Panc1 (cell line): Measurements from ENCODE around the gene ARHGEF17. TPM values are rescaled to one million over a fixed set of nuclear protein-coding genes. Genes with fewer than 3 reads are reported as not detected.

Experiments used
- ATAC-seq: fragments of 200-7000 bp; cut with Tn5 transposase; 2 replicates; pipeline ENCODE4 v1.9.1; 2020; ENCODE audit warnings: mild to moderate bottlenecking, moderate library complexity
- BruUV-seq: library from RNA; stranded (reverse); fragments of 400-500 nt; replicated peaks from 2 replicates; lab custom pipeline; 2021; lab: Mats Ljungman, UMichigan
- CTCF ChIA-PET: fragments of 300-600 bp; sonication (Branson Sonifier 250); formaldehyde crosslinking; loops from one replicate; lab custom pipeline; 2022; ENCODE audit warnings: antibody characterized with exemption; lab: Charles Lee
- POLR2A ChIA-PET: fragments of 300-600 bp; sonication (Branson Sonifier 250); formaldehyde crosslinking; loops from one replicate; lab custom pipeline; 2022; ENCODE audit warnings: antibody characterized with exemption; lab: Charles Lee
- DNase-seq: peaks from one replicate; pipeline ENCODE4 v3.0.0-alpha.2; 2010; ENCODE audit warnings: low read depth, low spot score
- H3K27ac ChIP-seq: 2 replicates; pipeline ENCODE4 v1.5.1; 2011; ENCODE audit warnings: mild to moderate bottlenecking, low read length, inconsistent platforms
- H3K27me3 ChIP-seq: fragments of 200-500 bp; sonication (Bioruptor generic); 2 replicates; pipeline ENCODE4 v1.6.0; 2014; ENCODE audit warnings: low read length, inconsistent platforms; ENCODE audit not compliant: control insufficient read depth, insufficient read depth
- H3K36me3 ChIP-seq: fragments of 200-500 bp; sonication (Bioruptor generic); 2 replicates; pipeline ENCODE4 v1.5.1; 2014; ENCODE audit warnings: inconsistent platforms, mild to moderate bottlenecking, low read length, moderate library complexity; ENCODE audit not compliant: control insufficient read depth, insufficient read depth
- H3K4me1 ChIP-seq: 2 replicates; pipeline ENCODE4 v1.5.1; 2011; ENCODE audit warnings: inconsistent platforms, mild to moderate bottlenecking, low read length, moderate library complexity; ENCODE audit not compliant: control insufficient read depth, insufficient read depth
- H3K4me3 ChIP-seq, 2 experiments: 2 replicates each; pipeline ENCODE4 v1.5.1; 2011 to 2012; ENCODE audit warnings: low read depth in 2 of 2, low read length in 2 of 2, mild to moderate bottlenecking in 2 of 2, inconsistent platforms in 1 of 2, moderate library complexity in 1 of 2
- H3K9me3 ChIP-seq: fragments of 200-500 bp; sonication (Bioruptor generic); 2 replicates; pipeline ENCODE4 v1.5.1; 2014; ENCODE audit warnings: low read depth, mild to moderate bottlenecking, inconsistent platforms, low read length, moderate library complexity; ENCODE audit not compliant: control insufficient read depth, insufficient read depth
- CTCF ChIP-seq: fragments of 450-650 bp; IDR thresholded peaks from 2 replicates; pipeline ENCODE4 v1.5.1; 2017; ENCODE audit warnings: mild to moderate bottlenecking
- POLR2AphosphoS5 ChIP-seq: IDR thresholded peaks from 2 replicates; pipeline ENCODE4 v1.6.1; 2012; ENCODE audit warnings: mild to moderate bottlenecking, low read depth, low read length, moderate library complexity
- REST ChIP-seq, 2 experiments: IDR thresholded peaks; 2 replicates each; pipeline ENCODE4 v1.6.1; 2011 to 2012; ENCODE audit warnings: low read depth in 2 of 2, control low read depth in 1 of 2, low read length in 1 of 2, mild to moderate bottlenecking in 1 of 2, moderate library complexity in 1 of 2; ENCODE audit not compliant: insufficient read depth in 1 of 2
- SIN3A ChIP-seq: IDR thresholded peaks from 2 replicates; pipeline ENCODE4 v1.6.1; 2012; ENCODE audit warnings: low read depth, mild to moderate bottlenecking, low read length, moderate library complexity, borderline replicate concordance; ENCODE audit not compliant: insufficient read depth
- TCF7L2 ChIP-seq: IDR thresholded peaks from 2 replicates; pipeline ENCODE4 v1.6.1; 2011; ENCODE audit warnings: mild to moderate bottlenecking, low read depth, low read length, inconsistent platforms
- in situ Hi-C: cut with HindIII; loops from 2 replicates; pipeline ENCODE4 v1.10.0; 2016; ENCODE audit warnings: low sequenced_read_pairs, low pct_unique_long_range_greater_than_20kb
- intact Hi-C: fragments of 100-400 bp; cut with micrococcal nuclease; formaldehyde crosslinking; loops from one replicate; pipeline ENCODE4 v1.10.0; 2022; ENCODE audit not compliant: unreplicated experiment
- total RNA-seq: library from RNA; stranded (reverse); gene quantifications from one replicate; pipeline ENCODE4 v1.2.1, GENCODE V29; 2021; ENCODE audit not compliant: unreplicated experiment

The ARHGEF17 gene
- total RNA-seq, 1 experiment from 2014 or later = 43.2 TPM

GRCh38 chr11:73384125-73384441 lies 76.0 kb downstream of the ARHGEF17 start:
- Histone ChIP-seq H3K27me3 (no peaks in the 10 kb centered on the region), H3K9me3 (no peaks in the 10 kb centered on the region), H3K4me1 (peaks cover 45% of the 10 kb centered on the region), H3K36me3 (no peaks in the 10 kb centered on the region), H3K27ac (no peak overlapping the region), H3K4me3 (no peak overlapping the region)
- no peak for TF ChIP-seq SIN3A
- no peak for TF ChIP-seq POLR2AphosphoS5
- TF ChIP-seq TCF7L2 = no peak
- no peak for TF ChIP-seq CTCF
- no peak for TF ChIP-seq REST (IDR thresholded peaks at IDR 0.05; ENCODE audit: insufficient read depth in 1 of 2, low read depth in 2 of 2, low read length in 1 of 2)
- ChIA-PET CTCF (interaction anchor here (0.6 to 1.0 kb wide), 3 partner anchors 9 to 235 kb away, joined by 3 to 7 read pairs (median 4); no protein-coding TSS in a partner anchor), POLR2A (no interaction called here)
- in situ Hi-C loops = no loop called here
- DNase-seq = no peak
- no TSS peak for BruUV-seq
- ATAC-seq = no peak
- intact Hi-C loops = no loop called here

- Histone ChIP-seq H3K9me3 (no peaks in the 10 kb centered on the region), H3K27me3 (no peaks in the 10 kb centered on the region), H3K4me1 (peaks cover 45% of the 10 kb centered on the region), H3K36me3 (no peaks in the 10 kb centered on the region), H3K27ac (no peak overlapping the region), H3K4me3 (no peak overlapping the region)
- DNase-seq (no peak), ATAC-seq (no peak)
- TF ChIP-seq CTCF = no peak
- TF ChIP-seq SIN3A = no peak
- no peak for TF ChIP-seq REST (IDR thresholded peaks at IDR 0.05; ENCODE audit: insufficient read depth in 1 of 2, low read depth in 2 of 2, low read length in 1 of 2)
- no peak for TF ChIP-seq TCF7L2
- no peak for TF ChIP-seq POLR2AphosphoS5
- no TSS peak for BruUV-seq
- in situ Hi-C loops = no loop called here
- POLR2A ChIA-PET = interaction anchor here (0.6 kb wide), 1 partner anchor 1191 kb away, joined by 3 read pairs; no protein-coding TSS in a partner anchor
- intact Hi-C loops = no loop called here
- CTCF ChIA-PET = interaction anchor here (0.6 to 1.0 kb wide), 3 partner anchors 9 to 236 kb away, joined by 3 to 7 read pairs (median 4); no protein-coding TSS in a partner anchor
Measured at GRCh38 chr11:73384531-73384871, 76.4 kb downstream of the ARHGEF17 start.
